Kidney (tissue), 14 donors: ENCODE results near the gene FOXO1. TPM values are rescaled to one million over a fixed set of nuclear protein-coding genes. Genes with fewer than 3 reads are reported as not detected.

Experiments
- DNase-seq, 5 donors: peaks; one replicate each; pipeline ENCODE4 v3.0.0-alpha.2; 2013 to 2020
- FAIRE-seq: peaks from 2 replicates; lab custom pipeline; 2012; peaks lifted over from hg19 to GRCh38; lab: Jason Lieb, UNC
- H3K27ac ChIP-seq, 2 donors: one replicate each; pipeline ENCODE4 v1.7.0; 2013; ENCODE audit warnings: low read depth in 2 of 2, low read length in 2 of 2, inconsistent platforms in 1 of 2
- H3K27me3 ChIP-seq: one replicate; pipeline ENCODE4 v1.7.1; 2013; ENCODE audit warnings: low read length, inconsistent platforms; ENCODE audit not compliant: control insufficient read depth, insufficient read depth
- H3K36me3 ChIP-seq, 3 donors: one replicate each; pipeline versions ENCODE4 v1.7.0 to v1.7.1; 2013; ENCODE audit warnings: low read length in 3 of 3, control low read depth in 1 of 3, inconsistent platforms in 1 of 3; ENCODE audit not compliant: insufficient read depth in 3 of 3, control insufficient read depth in 2 of 3
- H3K4me1 ChIP-seq, 3 donors: one replicate each; pipeline versions ENCODE4 v1.7.0 to v1.7.1; 2013; ENCODE audit warnings: low read length in 3 of 3, inconsistent platforms in 1 of 3, low read depth in 1 of 3; ENCODE audit not compliant: control insufficient read depth in 2 of 3, insufficient read depth in 2 of 3
- H3K4me3 ChIP-seq, 3 donors: one replicate each; pipeline versions ENCODE4 v1.7.0 to v1.8.1; 2013; ENCODE audit warnings: low read length in 3 of 3, control low read depth in 1 of 3, inconsistent platforms in 1 of 3
- H3K9ac ChIP-seq, 3 donors: one replicate each; pipeline versions ENCODE4 v1.7.0 to v1.7.1; 2013; ENCODE audit warnings: low read length in 3 of 3, control low read depth in 1 of 3, inconsistent platforms in 1 of 3
- H3K9me3 ChIP-seq, 3 donors: one replicate each; pipeline versions ENCODE4 v1.7.0 to v1.7.1; 2013; ENCODE audit warnings: low read length in 3 of 3, control low read depth in 1 of 3, inconsistent platforms in 1 of 3; ENCODE audit not compliant: control insufficient read depth in 2 of 3, insufficient read depth in 1 of 3
- CTCF ChIP-seq: IDR thresholded peaks from 3 replicates; pipeline ENCODE4 v1.5.1; 2012; ENCODE audit warnings: mild to moderate bottlenecking, moderate library complexity, borderline replicate concordance; ENCODE audit not compliant: insufficient read depth; ENCODE audit errors: extremely low read depth
- intact Hi-C: fragments of 100-400 bp; cut with DNase I; formaldehyde crosslinking; loops from one replicate; pipeline ENCODE4 v1.11.1; 2022
- polyA plus RNA-seq: library from polyadenylated mRNA; stranded (reverse); fragments of 350-450 nt; fragmentation: Illumina TruSeq; extraction: RNeasy Lipid Tissue Mini Kit (QIAGEN cat#74804); gene quantifications from one replicate; pipeline ENCODE4 v1.2.3, GENCODE V29; 2014; ENCODE audit warnings: low read depth, low replicate concordance; ENCODE audit not compliant: insufficient read depth
- total RNA-seq: library from RNA; stranded (reverse); fragmentation: NEBNext Ultra II Directional; extraction: Animal tissue kit (Norgen Biotek cat#: 25700); gene quantifications from one replicate; pipeline ENCODE4 v1.2.1, GENCODE V29; 2021
- donor health status: control.
- donor health status: control.
- donor health status: control.
- donor health status: control.
- donor health status: control.
- donor health status: DM: yes; HTN: yes; CAD: no.
- donor health status: Normal renal cell carcinoma (clear cell type).

Gene FOXO1
- total and polyA plus RNA-seq, 2 donors from 2014 or later, result 8.6 to 54.6 TPM

DNA sequence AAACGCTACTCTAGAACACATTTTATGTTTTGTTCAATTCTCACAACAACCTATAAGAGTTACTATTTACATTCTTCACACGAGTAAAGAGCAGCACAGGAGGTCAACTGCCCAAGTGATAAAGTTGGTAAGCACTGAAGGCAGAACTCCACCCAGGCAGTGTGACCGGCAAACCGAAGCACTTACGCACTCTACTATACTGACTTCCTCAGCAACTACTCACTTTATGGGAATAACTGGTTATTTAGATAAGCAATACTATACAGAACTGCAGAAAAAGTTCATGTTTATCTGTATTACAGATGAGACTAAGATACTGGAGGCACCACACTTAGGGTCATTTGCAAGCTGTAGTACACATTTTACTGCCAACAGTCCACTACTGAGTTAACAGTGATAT lies 28.8 kb downstream of the FOXO1 start:
- DNase-seq (no peak), FAIRE-seq (no peak)
- no peak overlapping the region for H3K4me3 ChIP-seq
- TF ChIP-seq CTCF, result no peak
- peaks cover 0 to 24% (median 11%) of the 10 kb centered on the region in 3 donors for H3K4me1 ChIP-seq
- no peak overlapping the region for H3K9ac ChIP-seq
- H3K9me3 ChIP-seq, result no peaks in the 10 kb centered on the region
- no peaks in the 10 kb centered on the region for H3K27me3 ChIP-seq
- intact Hi-C loops, result no loop called here
- H3K36me3 ChIP-seq, result no peaks in the 10 kb centered on the region
- H3K27ac ChIP-seq, result no peak overlapping the region

DNA sequence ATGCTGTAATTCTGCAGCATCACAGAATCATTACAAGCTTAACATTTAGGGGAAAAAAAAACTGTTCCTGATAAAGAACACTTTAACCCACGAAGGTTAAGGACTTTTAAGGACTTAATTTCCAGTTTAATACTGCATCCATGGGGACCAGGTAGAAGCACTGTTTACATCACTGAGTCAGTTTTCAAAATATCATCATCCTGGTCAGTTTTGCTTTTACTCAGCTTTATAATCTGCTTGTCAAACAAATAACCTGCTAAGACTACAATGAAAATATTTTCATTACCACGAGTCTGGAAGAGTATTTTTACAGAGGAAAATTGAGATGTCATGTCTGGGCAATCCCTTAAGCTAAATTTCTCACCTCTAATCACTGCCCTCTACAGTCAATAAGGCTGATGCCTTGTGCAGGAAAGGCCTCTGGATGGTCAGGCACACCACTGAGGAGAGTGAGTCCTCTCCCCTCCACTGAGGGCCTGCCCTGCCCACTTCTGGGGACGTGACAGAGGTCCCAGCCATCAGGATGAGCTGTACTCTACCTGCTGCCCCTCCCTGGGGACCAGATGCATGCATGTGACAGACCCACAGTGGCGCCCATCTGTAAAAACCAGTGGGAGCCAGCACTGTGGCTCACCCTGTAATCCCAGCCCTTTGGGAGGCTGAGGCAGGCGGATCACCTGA lies 31.0 kb downstream of the FOXO1 start:
- intact Hi-C loops, result no loop called here
- no peak overlapping the region for H3K4me3 ChIP-seq
- H3K9ac ChIP-seq, result no peak overlapping the region
- no peaks in the 10 kb centered on the region for H3K36me3 ChIP-seq
- no peaks in the 10 kb centered on the region for H3K9me3 ChIP-seq
- no peak for DNase-seq
- FAIRE-seq, result no peak
- H3K27ac ChIP-seq, result no peak overlapping the region
- H3K27me3 ChIP-seq, result no peaks in the 10 kb centered on the region
- peaks cover 0 to 26% (median 16%) of the 10 kb centered on the region in 3 donors for H3K4me1 ChIP-seq
- no peak for TF ChIP-seq CTCF

DNA sequence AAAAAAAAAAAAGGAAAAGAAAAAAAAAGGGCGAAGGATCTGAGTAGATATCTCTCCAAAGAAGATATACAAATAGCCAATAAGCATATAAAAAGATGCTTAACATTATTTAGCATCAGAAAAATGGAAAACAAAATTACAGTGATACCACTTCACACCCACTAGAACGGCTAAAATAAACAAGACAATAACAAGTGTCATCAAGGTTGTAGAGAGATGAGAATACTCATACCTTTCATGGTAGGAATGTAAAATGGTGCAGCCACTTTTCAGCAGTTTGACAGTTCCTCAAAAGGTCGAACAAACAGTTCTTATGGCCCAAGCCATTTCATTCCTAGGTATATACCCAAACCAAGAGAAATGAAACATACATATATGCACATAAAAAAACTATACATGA lies 33.5 kb downstream of the FOXO1 start:
- DNase-seq, result no peak
- intact Hi-C loops, result no loop called here
- Histone ChIP-seq H3K27ac (no peak overlapping the region), H3K9ac (no peak overlapping the region), H3K9me3 (no peaks in the 10 kb centered on the region), H3K36me3 (no peaks in the 10 kb centered on the region), H3K4me1 (peaks cover 0 to 13% (median 10%) of the 10 kb centered on the region in 3 donors), H3K4me3 (no peak overlapping the region), H3K27me3 (no peaks in the 10 kb centered on the region)
- no peak for FAIRE-seq
- no peak for TF ChIP-seq CTCF
